SK-N-MC (cell line): Measurements from ENCODE around the gene CAMK2N2.

ENCODE experiments used
- EZH2 ChIP-seq: fragments of 200-600 bp; sonication (generic); IDR thresholded peaks from one replicate; pipeline ENCODE4 v1.6.1; 2017; ENCODE audit warnings: antibody characterized with exemption
- FOXP2 ChIP-seq: optimal IDR thresholded peaks from 2 replicates; pipeline ENCODE3; 2011; ENCODE audit warnings: mild to moderate bottlenecking, moderate library complexity; ENCODE audit not compliant: insufficient read depth; ENCODE audit errors: extremely low read length, control extremely low read depth
- POLR2AphosphoS5 ChIP-seq: IDR thresholded peaks from 2 replicates; pipeline ENCODE4 v1.6.1; 2012; ENCODE audit warnings: mild to moderate bottlenecking, low read depth, low read length, borderline replicate concordance

DNA sequence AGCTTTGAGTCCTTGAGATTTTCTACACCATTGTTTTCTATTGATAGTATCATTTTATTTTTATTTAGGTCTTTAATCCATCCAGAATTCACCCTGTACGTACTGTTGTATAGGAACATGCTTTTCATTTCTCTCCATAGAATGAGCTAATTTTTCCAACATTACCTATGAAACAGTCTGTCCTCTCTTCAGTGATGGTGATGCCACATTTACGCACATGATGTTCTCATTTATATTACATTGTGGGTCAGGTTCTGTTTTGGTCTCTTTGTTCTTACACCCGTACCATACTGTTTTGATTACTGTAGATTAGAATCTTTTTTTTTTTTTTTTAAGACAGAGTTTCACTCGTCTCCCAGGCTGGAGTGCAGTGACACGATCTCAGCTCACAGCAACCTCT lies 49.6 kb downstream of the CAMK2N2 start:
- TF ChIP-seq POLR2AphosphoS5 (no peak), EZH2 (no peak), FOXP2 (no peak)
